GM18508 (cell line): ENCODE data around the gene METTL17.

Experiments used
- ATAC-seq: cut with Tn5 transposase; IDR thresholded peaks from one replicate; pipeline ENCODE4 v1.9.1; 2021; ENCODE audit warnings: moderate number of reproducible peaks; ENCODE audit not compliant: insufficient read depth, unreplicated experiment

METTL17 gene

GRCh38 chr14:21041676-21042433, 52.1 kb downstream of the METTL17 start, which contains the start of gene RNASE7:
Gene RNASE7 (plus strand): TSS chr14:21042362. CDS start chr14:21042993, 631 bp downstream.
- ATAC-seq = no peak

DNA sequence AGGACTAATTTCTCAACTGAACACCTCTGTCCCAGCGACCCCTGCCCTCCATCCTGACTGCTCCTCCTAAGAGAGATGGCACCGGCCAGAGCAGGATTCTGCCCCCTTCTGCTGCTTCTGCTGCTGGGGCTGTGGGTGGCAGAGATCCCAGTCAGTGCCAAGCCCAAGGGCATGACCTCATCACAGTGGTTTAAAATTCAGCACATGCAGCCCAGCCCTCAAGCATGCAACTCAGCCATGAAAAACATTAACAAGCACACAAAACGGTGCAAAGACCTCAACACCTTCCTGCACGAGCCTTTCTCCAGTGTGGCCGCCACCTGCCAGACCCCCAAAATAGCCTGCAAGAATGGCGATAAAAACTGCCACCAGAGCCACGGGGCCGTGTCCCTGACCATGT, 53.1 kb downstream of the METTL17 start:
- ATAC-seq = no peak

- ATAC-seq = no peak
Observed at GRCh38 chr14:21043387-21043973, 53.7 kb downstream of the METTL17 start.

DNA sequence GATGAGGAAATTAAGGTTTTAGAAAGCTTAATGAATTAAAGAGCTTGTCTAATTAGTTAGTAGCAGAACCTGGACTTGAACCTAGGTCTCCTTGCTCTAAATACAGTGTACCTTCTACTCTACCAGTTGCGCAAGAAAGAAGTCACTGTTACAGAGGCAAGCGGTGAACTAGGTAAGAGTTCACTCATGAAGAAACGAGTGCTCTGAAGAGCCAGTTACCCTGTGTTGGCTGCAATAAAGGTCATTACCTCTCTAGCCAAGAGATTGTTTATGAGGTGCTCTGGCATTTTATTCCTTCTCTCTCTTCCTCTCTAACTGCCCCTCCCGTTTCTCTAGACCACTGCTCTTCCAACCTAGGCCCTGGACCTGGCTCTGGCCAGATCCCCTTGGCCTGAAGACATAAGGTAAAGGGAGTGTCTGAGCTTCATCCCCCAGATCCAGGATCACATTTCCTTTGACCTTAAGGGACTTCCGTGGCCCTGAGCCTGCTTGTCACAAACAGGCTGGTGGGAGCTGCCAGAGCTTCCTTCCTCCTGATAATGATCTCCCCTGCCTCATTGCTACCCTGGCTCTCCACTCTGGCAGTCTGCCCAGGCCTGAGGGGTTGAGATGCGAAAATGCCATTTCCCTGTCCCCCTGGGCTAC, 54.3 kb downstream of the METTL17 start:
- ATAC-seq = no peak
